HepG2 (cell line): ENCODE results near the gene WDR62. TPM values are rescaled to one million over a fixed set of nuclear protein-coding genes. Genes with fewer than 3 reads are reported as not detected.

Experiments used
- AKAP8 ChIP-seq: sonication (generic); formaldehyde crosslinking; IDR thresholded peaks from 2 replicates; pipeline ENCODE4 v1.5.1; 2020; ENCODE audit warnings: mild to moderate bottlenecking, missing genetic modification reagents
- DMTF1 ChIP-seq: sonication (generic); formaldehyde crosslinking; IDR thresholded peaks from 2 replicates; pipeline ENCODE4 v1.4.0; 2020; ENCODE audit warnings: mild to moderate bottlenecking, missing genetic modification reagents
- FOXJ3 ChIP-seq: sonication (generic); formaldehyde crosslinking; IDR thresholded peaks from 2 replicates; pipeline ENCODE4 v1.4.0; 2020; ENCODE audit warnings: missing genetic modification reagents, mild to moderate bottlenecking, borderline replicate concordance
- HCFC1 ChIP-seq: fragments of 150-350 bp; IDR thresholded peaks from 2 replicates; pipeline ENCODE4 v1.6.1; 2014; ENCODE audit warnings: low read depth, low read length
- HOMEZ ChIP-seq: IDR thresholded peaks from 2 replicates; pipeline ENCODE4 v1.6.1; 2016; ENCODE audit warnings: low read depth
- MTERF4 ChIP-seq: sonication (generic); formaldehyde crosslinking; IDR thresholded peaks from 2 replicates; pipeline ENCODE4 v1.8.0; 2023; ENCODE audit warnings: mild to moderate bottlenecking, missing genetic modification reagents
- RAD21 ChIP-seq: fragments of 450-650 bp; formaldehyde crosslinking; IDR thresholded peaks from 2 replicates; pipeline ENCODE4 v1.5.0; 2020; ENCODE audit warnings: mild to moderate bottlenecking
- RERE ChIP-seq: IDR thresholded peaks from 2 replicates; pipeline ENCODE4 v1.6.1; 2016; ENCODE audit warnings: low read depth, missing genetic modification reagents, missing compliant biosample characterization
- RFXANK ChIP-seq: IDR thresholded peaks from 2 replicates; pipeline ENCODE4 v1.6.1; 2016
- ZBTB4 ChIP-seq: sonication (generic); formaldehyde crosslinking; IDR thresholded peaks from 2 replicates; pipeline ENCODE4 v1.4.0; 2020; ENCODE audit warnings: missing genetic modification reagents, mild to moderate bottlenecking, borderline replicate concordance
- ZNF639 ChIP-seq: conservative IDR thresholded peaks from 2 replicates; pipeline ENCODE4 v1.6.1; 2018; ENCODE audit warnings: missing genetic modification reagents
- ZNF775 ChIP-seq: sonication (generic); formaldehyde crosslinking; IDR thresholded peaks from 2 replicates; pipeline ENCODE4 v1.4.0; 2020; ENCODE audit warnings: missing genetic modification reagents, mild to moderate bottlenecking, moderate library complexity, borderline replicate concordance
- ZNF878 ChIP-seq: sonication (generic); formaldehyde crosslinking; IDR thresholded peaks from 2 replicates; pipeline ENCODE4 v1.8.1; 2023; ENCODE audit warnings: mild to moderate bottlenecking, missing genetic modification reagents, moderate library complexity
- polyA plus RNA-seq, 8 experiments: library from polyadenylated mRNA; depleted of rRNA in 3 of 8; stranded (reverse) in 7 of 8; unstranded in 1 of 8; fragments of >200 nt; fragmentation: Illumina TruSeq in 4 of 8; extraction: Trizol in 4 of 8; gene quantifications; 2 replicates each; pipeline versions ENCODE4 v1.2.1 to v1.2.3, GENCODE V29; 2011 to 2016; ENCODE audit warnings: low read depth in 4 of 8, missing spikeins in 1 of 8, mixed read lengths in 1 of 8; ENCODE audit not compliant: insufficient read depth in 1 of 8
- total RNA-seq, 5 experiments: library from RNA; depleted of rRNA; stranded (reverse); fragments of >200 nt; fragmentation: Illumina TruSeq; extraction: Trizol; gene quantifications; 2 replicates each; pipeline ENCODE4 v1.2.3, GENCODE V29; 2016; ENCODE audit warnings: low read depth in 1 of 5

The WDR62 gene
- total and polyA plus RNA-seq, 2 of the 13 experiments (the other 11 are each of a cell fraction or from before 2014, with no cell fraction given) = 5.8 to 12.5 TPM

GRCh38 chr19:36054119-36054732 is 471 bp upstream of the WDR62 start, which contains the start of gene THAP8 (continued):
- TF ChIP-seq RERE (CRISPR knock-in tag) (0 out of 2 replicates have a peak, but pooled peaks have one; percentile 59), ZNF639 (CRISPR knock-in tag) (peak; percentile 91), ZNF775 (no peak), FOXJ3 (CRISPR knock-in tag) (peak; percentile 47; the same call in 1 of the 2 replicates), ZBTB4 (CRISPR knock-in tag) (no peak), AKAP8 (CRISPR knock-in tag) (peak; percentile 60; the same call in 1 of the 2 replicates), HOMEZ (peak; percentile 17; the same call in 1 of the 2 replicates), ZNF878 (CRISPR knock-in tag) (peak; percentile 49; the same call in 1 of the 2 replicates), RFXANK (peak; percentile 25; the same call in 1 of the 2 replicates), HCFC1 (peak; percentile 26), MTERF4 (0 out of 2 replicates have a peak, but pooled peaks have one; percentile 73), RAD21 (CRISPR knock-in tag) (peak; percentile 46), DMTF1 (CRISPR knock-in tag) (peak; percentile 90; the same call in 1 of the 2 replicates)
